GM12801 (cell line): ENCODE data around the gene AOC3.

Experiments used
- CTCF ChIP-seq: IDR thresholded peaks from one replicate; pipeline ENCODE4 v1.5.1; 2011; ENCODE audit warnings: control low read depth; ENCODE audit not compliant: insufficient read length; ENCODE audit errors: extremely low read depth

AOC3 gene

GRCh38 chr17:42889809-42890208 is 38.8 kb downstream of the AOC3 start:
- TF ChIP-seq CTCF, result no peak

DNA sequence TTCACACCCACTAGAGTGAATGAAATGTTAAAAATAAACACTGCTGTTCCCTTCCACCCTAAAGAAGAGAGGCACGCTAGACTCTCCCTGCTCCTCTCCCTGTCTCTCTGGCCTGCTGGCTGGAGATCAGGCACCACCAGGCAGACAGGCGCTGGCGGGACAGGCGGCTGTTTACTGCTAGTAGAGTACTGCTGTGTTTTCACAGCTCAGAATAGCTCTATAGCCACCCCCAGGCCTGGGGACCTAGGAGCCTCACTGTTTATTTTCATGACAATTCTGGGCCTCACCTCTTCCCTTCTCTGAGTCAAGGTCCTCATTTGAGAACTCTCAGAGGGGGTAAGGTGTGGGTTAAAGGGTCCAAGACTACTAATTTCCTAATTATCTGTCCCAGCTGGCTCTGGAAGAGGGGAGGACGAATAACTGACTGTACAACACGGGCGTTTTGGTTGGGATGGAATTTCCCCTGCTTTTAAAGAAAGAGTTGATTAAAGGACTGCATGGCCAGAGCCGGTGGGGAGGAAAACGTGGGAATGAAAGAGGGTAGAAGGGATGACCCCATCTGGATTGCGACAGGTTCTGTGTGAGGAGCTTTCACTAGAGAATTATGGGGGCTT is 40.6 kb downstream of the AOC3 start:
- no peak for TF ChIP-seq CTCF

DNA sequence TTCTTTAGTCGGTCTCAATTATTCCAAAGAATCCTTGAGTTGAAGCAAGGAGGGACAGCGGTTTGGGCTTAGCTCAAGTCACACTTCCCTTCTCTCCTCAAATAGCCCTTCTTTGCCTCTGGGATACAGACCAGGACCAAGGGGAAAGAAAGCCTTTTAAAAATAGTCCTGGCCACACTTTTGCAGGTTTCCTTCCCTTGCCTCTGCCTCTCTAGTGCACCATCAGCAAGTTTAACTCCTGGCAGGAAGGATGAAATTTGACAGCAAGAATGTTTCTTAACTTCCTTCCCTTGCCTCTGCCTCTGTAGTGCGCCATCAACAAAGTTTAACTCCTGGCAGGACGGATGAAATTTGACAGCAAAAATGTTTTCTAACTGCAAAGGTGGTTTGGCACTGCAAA is 42.4 kb downstream of the AOC3 start:
- no peak for TF ChIP-seq CTCF

DNA sequence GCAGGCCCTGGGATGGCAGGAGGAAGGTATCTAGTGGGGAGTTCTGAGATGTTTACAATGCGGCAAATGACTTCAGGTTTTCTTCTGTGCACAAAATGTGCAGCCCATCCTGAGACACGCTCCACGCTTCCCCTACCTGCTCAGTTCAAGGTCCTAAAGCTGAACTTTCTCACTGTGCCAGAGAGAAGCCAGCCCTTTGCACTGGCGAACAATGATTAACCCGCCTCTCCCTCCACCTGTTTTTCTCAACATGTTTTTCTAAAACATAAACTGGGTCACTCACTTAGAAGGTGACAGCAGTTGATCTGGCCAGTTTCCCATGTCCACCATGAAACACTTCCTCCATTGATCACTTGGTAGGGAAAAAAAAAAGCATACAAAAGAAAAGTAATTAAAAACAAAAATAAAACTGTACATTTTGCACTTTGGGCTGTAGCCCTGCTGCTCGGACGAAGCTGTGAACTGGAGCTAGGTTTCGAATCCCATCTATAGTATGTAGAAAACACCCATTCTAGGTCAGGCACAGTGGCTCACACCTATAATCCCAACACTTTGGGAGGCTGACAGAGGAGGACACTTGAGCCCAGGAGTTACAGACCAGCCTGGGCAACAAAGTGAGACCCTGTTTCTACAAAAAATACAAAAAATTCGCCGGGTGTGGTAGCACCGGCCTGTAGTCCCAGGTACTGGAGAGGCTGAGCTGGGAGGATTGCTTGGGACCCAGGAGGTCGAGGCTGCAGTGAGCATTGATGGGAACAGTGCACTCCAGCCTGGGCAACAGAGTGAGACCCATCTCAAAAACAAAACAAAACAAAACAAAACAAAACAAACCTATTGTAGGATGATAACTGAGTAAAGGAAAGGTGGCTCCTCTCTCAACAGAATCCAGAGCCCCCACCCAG is 43.5 kb downstream of the AOC3 start:
- no peak for TF ChIP-seq CTCF

DNA sequence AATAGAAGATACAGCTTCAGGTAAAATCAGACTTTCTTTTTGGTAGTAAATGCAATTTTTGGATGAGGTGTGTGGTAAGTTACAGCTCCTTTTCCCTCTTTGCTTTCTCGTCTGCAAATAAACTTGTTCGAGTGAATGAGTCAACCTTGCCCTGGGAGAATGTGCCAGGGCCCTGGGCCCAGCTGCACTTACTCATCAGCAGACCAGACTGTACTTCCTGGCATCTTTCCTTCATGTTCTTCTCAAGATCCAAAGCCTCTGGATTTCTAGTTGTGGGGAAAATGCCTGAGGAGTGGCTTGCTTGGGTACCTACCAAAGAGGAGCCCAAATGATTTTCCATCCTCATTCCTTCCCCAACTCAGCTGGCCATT is 44.2 kb downstream of the AOC3 start:
- no peak for TF ChIP-seq CTCF

DNA sequence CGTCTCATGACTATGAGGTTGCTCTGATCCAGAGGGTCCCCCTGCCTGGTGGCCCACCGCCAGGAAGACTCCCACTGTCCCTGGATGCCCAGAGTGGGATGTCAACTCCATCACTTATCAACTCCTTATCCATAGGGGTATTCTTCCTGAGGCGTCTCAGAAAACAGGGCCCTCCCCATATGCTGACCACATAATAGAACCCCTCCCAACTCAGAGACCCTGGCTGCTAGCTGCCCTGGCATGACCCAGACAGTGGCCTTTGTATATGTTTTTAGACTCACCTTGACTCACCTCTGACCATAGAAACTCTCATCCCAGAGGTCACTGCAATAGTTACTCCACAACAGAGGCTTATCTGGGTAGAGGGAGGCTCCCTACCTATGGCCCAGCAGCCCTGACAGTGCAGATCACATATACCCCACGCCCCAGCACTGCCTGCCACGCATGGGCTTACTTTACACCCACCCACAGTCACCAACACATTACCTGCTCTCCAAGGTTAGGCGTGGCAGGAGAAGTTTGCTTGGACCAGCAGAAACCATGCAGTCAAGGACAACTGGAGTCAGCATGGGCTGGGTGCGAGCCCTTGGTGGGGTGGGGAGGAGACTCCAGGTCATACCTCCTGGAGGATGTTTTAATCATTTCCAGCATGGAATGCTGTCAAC is 47.3 kb downstream of the AOC3 start:
- TF ChIP-seq CTCF, result no peak
